HG02884 (cell line): ENCODE measurements around the gene TRA2B.

ENCODE experiments used
- ATAC-seq: cut with Tn5 transposase; IDR thresholded peaks from one replicate; pipeline ENCODE4 v1.9.1; 2021; ENCODE audit warnings: mild to moderate bottlenecking, moderate library complexity; ENCODE audit not compliant: unreplicated experiment

The TRA2B gene

DNA sequence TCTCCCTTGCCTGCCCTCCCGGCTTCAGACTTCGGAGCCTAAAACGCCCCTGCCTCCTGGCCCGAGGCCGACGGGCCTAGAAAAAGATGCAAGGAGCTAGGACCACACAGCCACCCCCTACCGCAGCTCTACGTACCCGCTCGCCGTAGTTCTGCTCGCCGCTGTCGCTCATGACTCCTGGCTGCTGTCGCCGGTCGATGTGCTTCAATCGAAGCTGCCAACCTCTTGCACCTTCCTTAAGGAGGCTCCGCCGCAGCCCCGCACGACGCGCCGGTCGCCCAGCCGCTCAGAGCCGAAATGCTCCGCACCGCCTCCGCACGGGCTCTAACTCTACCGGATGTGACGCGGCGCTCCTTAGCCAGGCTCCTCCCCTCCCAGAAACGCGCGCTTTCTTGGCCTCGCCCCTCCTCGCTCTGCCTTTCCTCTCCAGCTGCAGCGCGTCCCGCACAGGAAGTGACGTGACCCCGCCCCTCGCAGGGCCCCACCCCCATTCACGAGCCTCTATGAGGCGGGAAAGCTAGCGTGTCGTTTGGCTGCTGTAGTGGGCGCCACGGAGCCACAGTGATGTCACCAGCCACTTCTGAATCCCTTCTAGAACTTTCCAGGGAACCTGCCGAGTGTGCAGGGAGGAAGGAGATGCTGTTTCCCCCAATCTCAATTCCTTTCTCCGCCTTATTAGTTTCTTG lies at the start of gene TRA2B:
Gene TRA2B, minus strand, starts transcription at position 326 of the 686 bp plus-strand sequence. Its CDS starts 154 bp downstream, at position 172.
- peak; percentile 92 for ATAC-seq

DNA sequence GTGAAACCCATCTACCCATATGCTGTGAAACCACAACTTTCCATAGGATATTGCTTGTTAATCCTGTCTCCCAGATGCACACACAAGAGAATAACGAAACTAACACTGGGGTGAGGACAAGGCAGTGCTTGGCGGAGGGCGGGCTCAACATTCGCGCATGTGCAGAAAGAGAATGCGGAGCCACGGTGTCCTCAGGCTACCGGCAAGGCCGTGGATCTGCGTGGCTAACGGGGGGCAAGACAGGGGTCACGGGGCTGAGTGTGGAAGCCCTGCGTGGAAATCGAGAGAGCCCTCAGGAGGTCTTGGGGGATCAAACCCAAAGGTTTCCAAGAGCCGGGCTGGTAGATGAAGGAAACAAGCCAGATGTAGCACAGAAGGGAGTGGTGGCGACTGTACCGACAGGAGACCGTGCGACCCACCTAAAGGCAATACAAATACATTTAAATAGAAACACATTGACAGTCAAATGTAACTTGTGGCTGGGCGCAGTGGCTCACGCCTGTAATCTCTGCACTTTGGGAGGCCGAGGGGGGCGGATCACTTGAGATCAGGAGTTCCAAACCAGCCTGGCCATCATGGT lies 48.5 kb upstream of the TRA2B start:
- ATAC-seq = no peak

- no peak for ATAC-seq
Observed at GRCh38 chr3:185984203-185984602, 46.4 kb upstream of the TRA2B start.

DNA sequence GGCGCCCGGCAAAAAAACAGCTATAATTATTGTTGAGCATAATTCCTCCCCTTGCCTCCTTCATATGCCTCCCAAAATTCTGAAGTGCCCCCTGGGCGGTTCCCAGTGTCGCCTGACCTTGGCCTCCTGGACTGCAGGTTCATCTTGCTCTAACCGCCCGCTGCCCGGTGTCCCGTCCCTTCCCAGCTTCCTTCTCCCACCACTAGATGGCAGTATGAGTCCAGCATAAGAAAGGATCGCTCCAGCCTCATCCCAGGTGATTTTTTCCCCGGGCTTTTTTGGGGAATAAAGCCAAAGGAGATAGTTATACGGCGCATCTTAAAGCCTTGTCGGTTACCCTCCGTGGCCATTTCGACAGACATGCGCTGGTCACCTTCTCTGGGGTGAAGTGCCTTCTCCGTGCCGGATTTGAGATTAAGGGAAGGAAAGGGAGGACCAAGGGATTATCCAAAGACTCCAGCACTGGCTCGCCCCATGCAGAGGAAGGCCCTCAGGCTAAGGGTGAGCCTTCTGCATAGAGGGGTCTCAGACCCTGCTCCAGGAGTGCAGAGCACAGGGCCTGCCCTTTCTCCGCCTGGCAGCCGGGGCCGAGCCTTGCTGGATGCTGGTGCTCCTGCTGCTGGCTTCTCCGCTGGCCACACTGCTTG lies 45.8 kb upstream of the TRA2B start:
- no peak for ATAC-seq

- ATAC-seq = no peak
Observed at GRCh38 chr3:185982632-185983031, 44.8 kb upstream of the TRA2B start.

DNA sequence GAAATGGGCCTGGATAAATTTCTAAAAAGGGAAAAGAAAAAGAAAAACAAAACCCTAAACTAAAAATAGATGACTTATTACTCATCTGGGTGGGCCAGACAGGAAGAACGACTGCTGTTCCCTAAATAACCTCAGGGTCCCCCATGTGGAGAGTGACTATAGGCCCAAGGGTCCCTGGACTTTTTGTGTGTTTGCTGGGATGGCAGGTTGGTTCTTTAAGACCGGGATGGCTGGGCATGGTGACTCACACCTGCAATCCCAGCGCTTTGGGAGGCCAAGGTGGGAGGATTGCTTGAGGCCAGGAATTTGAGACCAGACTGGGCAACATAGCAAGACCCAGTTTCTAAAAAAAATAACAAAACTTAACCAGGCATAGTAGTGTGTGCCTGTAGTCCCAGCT lies 43.8 kb upstream of the TRA2B start:
- no peak for ATAC-seq

GRCh38 chr3:185979721-185980121 lies 41.9 kb upstream of the TRA2B start:
- no peak for ATAC-seq

- no peak for ATAC-seq
Observed at GRCh38 chr3:185978516-185978915, 40.7 kb upstream of the TRA2B start.

- no peak for ATAC-seq
Observed at GRCh38 chr3:185977679-185978040, 39.8 kb upstream of the TRA2B start.

DNA sequence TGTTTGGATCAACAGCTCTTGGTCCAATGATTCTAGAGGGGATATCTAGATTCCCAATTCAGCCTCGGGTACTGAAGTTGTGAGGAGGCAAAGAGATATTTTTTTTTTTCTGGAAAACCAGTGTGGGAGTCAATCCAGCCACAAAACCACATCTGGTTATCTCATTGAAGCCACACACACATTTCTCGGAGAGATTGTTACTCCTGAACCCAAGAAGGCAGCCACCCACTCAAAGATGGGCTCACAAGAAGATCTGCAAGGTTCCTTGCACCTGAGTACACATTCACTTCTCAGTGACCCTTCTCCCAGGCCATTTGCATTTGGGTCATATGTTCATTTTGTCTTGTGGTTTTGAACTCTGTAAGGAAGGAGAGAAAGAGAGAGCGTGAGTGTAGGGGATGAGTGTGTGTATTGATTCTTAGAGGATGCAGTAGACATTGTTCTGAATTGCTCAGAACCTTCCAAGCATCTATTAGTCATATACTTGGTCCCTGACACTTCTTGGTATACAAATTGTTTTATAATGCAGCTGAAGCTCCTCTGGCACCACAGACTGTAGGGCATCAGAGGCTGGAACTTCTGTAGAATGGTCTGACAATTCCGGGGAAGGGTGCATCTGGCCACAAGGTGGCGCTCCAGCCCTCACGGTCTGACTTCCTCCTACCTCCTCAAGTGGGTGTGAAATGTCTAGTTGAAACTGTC lies 39.3 kb upstream of the TRA2B start:
- peak; percentile 66 for ATAC-seq

DNA sequence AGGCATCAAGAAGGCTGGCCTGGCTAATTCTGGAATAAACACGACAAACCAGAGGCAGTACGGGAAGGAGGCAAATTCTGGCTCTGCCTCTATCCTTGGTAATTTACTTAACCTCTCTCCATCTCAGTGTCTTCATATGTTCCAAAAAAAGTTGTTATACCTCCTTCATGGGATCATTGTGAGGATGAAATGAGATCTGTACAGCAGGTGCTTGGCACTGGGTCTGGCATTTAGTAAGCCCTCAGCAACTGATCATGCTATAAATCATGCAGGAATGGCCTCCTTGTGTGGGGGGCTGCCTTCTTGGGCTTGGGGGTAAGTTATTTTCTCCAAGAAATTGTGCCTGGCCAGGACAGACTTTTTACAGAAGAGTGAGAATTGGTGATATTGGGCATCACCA lies 38.3 kb upstream of the TRA2B start:
- no peak for ATAC-seq

DNA sequence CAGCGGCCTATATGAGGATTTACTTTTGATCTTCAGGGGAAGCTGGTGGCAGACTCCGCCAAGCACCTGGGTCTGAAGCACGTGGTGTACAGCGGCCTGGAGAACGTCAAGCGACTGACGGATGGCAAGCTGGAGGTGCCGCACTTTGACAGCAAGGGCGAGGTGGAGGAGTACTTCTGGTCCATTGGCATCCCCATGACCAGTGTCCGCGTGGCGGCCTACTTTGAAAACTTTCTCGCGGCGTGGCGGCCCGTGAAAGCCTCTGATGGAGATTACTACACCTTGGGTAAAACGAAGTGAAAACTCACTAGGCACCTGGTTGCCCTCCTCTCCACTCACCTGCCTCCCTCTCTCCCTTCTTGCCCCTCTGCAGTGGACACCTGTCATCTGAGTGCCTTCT lies 33.8 kb upstream of the TRA2B start:
- no peak for ATAC-seq

DNA sequence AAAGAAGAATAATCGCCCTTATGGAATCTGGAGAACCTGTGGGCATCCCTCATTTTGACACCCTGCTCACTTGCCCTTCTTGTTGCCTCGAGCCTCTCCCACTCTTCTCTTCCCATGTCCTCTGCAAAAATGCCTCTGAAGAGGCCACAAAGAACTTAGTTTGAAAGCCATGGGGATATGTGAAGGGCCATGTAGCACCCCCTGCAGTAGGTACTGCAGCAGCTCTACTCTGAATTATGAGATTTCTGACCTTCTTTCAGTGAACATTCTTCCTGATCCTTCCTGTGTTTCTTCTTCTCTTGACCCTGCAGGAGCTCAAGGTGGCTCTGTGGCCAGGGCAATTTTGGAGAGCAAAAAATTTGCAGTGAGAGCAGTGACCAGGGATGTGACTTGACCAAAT lies 30.4 kb upstream of the TRA2B start:
- ATAC-seq = no peak

- no peak for ATAC-seq
Observed at GRCh38 chr3:185966655-185967054, 28.8 kb upstream of the TRA2B start.

GRCh38 chr3:185965496-185965895 lies 27.7 kb upstream of the TRA2B start:
- ATAC-seq = no peak

DNA sequence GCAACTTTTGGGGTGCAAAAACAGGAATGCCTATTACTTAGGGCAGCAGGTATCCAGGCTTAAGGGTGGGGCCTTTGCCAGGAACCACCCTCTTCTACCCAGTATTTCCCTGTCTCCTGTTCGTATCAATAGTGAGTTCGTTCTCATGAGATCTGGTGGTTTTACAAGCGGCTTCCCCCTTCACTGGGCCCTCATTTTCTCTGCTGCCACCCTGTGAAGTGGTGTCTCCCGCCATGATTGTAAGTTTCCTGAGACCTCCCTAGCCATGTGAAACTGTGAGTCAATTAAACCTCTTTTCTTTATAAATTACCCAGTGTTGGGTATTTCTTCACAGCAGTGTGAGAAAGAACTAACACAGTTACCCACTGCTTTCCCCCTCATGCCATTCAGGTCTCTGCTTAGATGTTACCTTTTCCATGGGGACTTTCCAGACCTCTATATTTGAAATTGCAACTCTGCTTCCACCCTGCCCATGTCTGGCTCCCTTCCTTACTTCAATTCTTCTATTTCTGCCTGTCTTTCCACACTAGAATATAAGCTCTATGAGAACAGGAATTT lies 23.9 kb upstream of the TRA2B start:
- no peak for ATAC-seq

GRCh38 chr3:185960522-185961288 lies 22.9 kb upstream of the TRA2B start:
- ATAC-seq = no peak

- ATAC-seq = no peak
Observed at GRCh38 chr3:185959609-185960521, 22.1 kb upstream of the TRA2B start.

DNA sequence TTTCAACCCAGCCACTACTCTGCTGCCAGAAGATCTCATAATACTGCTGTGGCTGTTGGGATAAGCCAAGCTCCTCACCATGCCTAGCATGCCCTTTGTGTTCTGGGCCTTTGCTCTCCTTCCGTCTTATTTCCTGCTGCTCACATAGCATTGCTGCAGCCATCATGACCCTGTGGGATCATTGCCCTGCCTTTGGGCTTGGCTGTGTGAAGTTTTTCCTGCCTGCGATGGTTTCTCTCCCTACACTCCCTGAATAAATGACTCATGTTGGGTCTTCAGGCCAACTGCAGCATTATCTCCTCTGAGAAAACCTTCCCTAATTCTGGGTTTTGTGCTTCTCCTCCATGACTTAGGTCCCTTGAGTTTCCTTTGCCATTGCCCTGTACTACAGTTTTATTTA lies 20.8 kb upstream of the TRA2B start:
- no peak for ATAC-seq

DNA sequence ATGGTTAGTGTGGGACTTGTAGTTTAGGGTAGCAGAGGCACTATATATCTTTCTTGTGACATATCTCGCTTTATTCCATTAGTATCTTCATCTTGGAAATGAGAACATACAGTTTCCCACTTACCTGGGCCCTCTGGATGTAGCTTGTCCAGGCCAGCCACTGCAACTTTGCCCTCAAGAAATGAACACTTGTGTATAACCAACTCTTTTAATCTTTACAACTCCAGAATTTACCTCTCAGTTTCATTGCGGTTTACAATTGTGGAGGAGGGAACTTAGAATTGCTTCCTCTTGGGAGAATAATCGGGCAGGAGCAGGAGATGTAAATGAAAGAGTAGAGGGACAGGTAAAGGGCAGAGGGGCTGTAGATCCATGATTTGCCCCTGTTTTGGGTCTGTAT lies 18.4 kb upstream of the TRA2B start:
- no peak for ATAC-seq
